Erythroblast (primary cell): ENCODE data around the gene FNIP1.
"Not testable (repeated sequence)": the region's sequence is repeated elsewhere in the genome, so short reads cannot be mapped to it uniquely, and the experiment has no call there.

Source experiments
- DNase-seq, 2 experiments: peaks; one replicate each; lab custom pipeline; 2025; lab: John Stamatoyannopoulos, UW
- GATA1 ChIP-seq: IDR thresholded peaks from 2 replicates; pipeline ENCODE4 v1.6.1; 2011; ENCODE audit warnings: low read depth, mild to moderate bottlenecking, control low read depth, low read length, moderate library complexity
- POLR2A ChIP-seq: IDR thresholded peaks from 2 replicates; pipeline ENCODE4 v1.6.1; 2011; ENCODE audit warnings: mild to moderate bottlenecking, low read length

Gene FNIP1

DNA sequence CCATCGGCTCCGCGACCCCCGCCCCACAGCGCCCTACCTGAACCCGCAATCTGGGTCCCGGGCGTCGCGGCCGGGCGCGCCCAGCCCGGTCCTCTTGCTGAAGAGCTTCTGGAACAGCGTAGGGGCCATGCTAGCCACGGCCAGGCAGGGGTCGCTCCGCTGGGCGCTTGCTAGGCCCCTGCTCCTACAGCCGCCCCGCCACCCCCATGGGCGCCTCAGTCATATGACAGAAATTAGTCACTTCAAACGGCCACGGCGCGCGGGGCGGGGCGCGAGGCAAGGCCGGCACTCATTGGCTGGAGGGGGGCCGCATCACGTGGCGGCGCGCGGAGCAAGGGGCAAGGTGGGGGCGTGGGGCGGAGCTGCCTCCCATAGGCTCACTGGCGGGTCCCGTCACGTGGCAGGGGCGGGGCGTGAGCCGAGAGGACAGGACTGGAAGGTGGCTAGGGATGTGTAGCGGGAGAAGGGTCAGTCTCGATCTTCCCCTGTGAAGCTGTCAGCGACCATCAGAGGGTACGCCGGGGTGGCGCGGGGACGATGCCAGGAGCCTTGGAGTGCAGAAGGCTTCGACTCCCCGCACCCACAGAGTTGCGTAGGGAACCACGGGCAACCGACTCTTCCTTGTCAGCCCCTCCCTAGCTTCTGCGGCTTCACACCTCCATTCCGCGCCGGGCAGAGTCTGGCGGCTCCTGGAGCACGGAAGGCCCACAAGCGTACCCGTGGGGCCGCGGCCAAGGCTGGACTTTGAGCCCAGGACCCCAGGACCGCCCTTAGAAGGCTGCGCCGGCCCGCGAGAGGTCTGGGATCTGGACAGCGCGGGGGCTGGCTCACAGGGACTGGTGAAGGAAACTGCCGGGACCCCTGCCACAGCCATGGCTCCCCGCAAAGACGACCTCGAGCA is at the start of gene FNIP1:
Gene FNIP1, minus strand, starts transcription at position 225 of the 901 bp plus-strand sequence. Its CDS starts 96 bp downstream, at position 129.
- peak; percentile 99 to 100 for DNase-seq
- TF ChIP-seq POLR2A (peak; percentile 96), GATA1 (no peak)

GRCh38 chr5:131846536-131846935 is 49.7 kb upstream of the FNIP1 start:
- no peak for TF ChIP-seq POLR2A
- TF ChIP-seq GATA1 = no peak
- no peak for DNase-seq

DNA sequence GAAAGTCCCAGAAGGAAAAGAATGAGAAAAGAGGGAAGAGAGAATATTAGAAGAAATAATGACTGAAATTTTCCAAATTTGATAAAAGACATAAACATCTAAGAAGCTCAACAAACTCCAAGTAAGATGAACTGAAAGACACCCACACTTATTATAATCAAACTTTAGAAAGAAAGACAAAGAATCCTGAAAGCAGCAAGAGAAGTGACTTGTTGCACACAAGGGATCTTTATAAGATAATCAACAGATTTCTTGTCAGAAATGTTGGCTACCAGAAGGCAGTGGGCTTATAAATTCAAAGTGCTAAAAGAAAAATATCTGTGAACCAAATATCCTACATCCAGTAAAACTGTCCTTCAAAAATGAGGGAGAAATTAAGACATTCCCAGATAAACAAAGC is 49.0 kb upstream of the FNIP1 start:
- no peak for TF ChIP-seq POLR2A
- no peak for TF ChIP-seq GATA1
- no peak for DNase-seq

GRCh38 chr5:131842971-131843370 is 46.2 kb upstream of the FNIP1 start:
- DNase-seq = not testable (repeated sequence)

DNA sequence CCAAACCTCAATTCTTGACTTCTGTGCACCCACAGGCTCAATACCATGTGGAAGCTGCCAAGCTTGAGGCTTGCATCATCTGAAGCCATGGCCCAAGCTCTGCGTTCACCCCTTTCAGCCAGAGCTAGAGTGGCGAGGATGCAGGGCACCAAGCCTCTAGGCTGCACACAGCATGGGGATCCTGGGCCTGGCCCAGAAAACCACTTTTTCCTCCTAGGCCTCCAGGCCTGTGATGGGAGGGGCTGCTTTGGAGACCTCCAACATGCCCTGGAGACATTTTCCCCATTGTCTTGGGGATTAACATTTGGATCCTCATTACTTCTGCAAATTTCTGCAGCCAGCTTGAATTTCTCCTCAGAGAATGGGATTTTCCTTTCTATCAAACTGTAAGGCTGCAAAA is 35.9 kb upstream of the FNIP1 start:
- not testable (repeated sequence) for DNase-seq

- no peak for TF ChIP-seq GATA1
- no peak for DNase-seq
Measured at GRCh38 chr5:131825404-131826013, 28.7 kb upstream of the FNIP1 start.

- TF ChIP-seq POLR2A (no peak), GATA1 (no peak)
- no peak for DNase-seq
Measured at GRCh38 chr5:131824631-131825030, 27.8 kb upstream of the FNIP1 start.

- DNase-seq = no peak
- no peak for TF ChIP-seq POLR2A
- TF ChIP-seq GATA1 = no peak
Measured at GRCh38 chr5:131821221-131821620, 24.4 kb upstream of the FNIP1 start.

DNA sequence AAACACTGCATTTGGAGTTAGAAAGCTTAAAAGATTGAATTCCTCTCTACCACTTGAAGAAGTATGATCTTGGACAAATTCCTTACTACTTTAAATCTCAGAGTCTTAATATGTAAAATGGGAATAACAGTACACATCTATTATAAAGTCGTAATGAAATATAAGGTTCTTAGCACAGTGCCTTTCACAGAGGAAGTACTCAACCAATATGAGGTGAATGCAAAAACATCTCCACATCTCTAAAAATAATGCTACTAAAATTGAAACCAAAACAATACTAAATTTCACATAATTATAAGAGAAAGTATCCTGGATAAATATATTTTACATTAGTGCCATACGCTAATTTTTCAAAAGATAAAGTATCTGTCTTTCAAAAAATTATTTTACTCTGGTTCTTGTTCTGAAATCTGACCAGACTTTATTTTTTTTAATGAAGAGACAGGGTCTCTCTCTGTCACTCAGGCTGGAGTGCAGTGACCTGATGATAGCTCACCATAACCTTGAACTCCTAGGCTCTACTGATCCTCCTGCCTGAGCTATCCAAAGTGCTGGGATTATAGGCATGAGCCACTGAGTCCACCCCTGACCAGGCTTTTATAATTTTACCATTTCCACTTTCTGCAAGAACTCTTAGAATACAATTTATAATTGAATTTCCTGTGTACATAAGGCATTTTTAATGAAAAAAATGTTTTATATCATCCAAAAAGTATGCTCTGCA is 21.3 kb upstream of the FNIP1 start:
- TF ChIP-seq POLR2A (no peak), GATA1 (no peak)
- DNase-seq = no peak

DNA sequence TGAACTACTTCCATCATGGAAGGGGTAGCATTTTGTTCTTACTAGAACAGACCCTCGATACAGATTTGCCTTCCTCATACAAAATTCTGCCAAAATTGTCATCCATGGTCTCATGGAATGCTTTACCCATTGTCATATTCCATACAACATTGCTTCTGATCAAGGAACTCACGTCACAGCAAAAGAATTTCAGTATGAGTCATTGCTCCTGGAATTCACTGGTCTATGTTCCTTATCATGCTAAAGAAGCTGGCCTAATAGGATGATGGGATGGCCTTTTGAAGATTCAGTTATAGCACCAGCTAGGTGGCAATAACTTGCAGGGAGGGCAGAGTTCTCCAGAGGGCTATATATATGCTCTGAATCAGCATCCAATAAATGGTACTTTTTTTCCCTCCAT is 18.2 kb upstream of the FNIP1 start:
- TF ChIP-seq POLR2A (no peak), GATA1 (no peak)
- DNase-seq = peak in 1 of 2 experiments; percentile 8

- peak; percentile 14 to 18 for DNase-seq
- TF ChIP-seq GATA1 = no peak
- TF ChIP-seq POLR2A = no peak
Measured at GRCh38 chr5:131812371-131813160, 15.7 kb upstream of the FNIP1 start.

DNA sequence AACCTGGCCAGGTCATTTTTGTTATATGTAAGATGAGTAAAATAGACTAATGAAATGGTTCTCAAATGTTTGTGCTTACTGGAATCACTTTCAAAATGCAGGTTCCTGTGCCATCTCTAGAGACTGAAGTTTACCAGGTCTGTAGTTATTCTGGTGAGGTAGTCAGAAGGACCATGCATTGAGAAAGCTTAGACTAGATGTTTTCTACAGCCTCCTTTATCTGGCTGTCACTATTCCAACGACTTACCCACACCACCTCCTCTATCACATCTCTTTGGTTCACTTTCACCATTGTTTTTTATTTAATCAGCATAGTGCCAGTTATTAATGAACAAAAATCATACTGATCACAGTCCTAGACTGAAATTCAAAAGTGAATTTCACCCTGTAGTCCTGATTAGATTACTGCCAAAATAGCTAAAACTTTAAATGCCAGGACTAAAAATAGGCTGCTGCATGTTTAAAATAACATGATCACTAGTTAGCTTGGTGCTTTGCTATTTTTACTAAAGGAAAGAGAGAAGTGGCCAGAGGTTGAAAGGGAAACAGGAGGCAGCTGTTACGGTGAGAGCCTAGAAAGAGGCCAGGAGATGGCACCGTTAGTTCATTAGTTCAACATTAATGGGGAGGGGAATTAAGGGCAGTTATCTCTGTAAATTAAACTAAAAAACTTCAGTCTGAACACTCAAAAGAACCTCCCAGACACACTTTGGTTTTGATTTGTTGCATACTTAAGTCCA is 13.9 kb upstream of the FNIP1 start:
- DNase-seq = peak; percentile 16 to 39
- TF ChIP-seq GATA1 (no peak), POLR2A (no peak)
